Common myeloid progenitor, CD34-positive (primary cell): ENCODE measurements around the gene SLC44A5.

ENCODE experiments used
- CTCF ChIA-PET: fragments of 350-600 bp; sonication (Branson Sonifier 250); formaldehyde crosslinking; loops from one replicate; lab custom pipeline; 2021; ENCODE audit warnings: antibody characterized with exemption; lab: Charles Lee
- POLR2A ChIA-PET: fragments of 350-600 bp; sonication (Branson Sonifier 250); formaldehyde crosslinking; loops from one replicate; lab custom pipeline; 2021; ENCODE audit warnings: antibody characterized with exemption; lab: Charles Lee
- DNase-seq, 3 donors: peaks; one replicate each; pipeline versions ENCODE4 v3.0.0 to v3.0.0-alpha.2; 2013
- H3K27ac ChIP-seq, 2 experiments: 1 replicate in 1 of 2; 2 replicates in 1 of 2; pipeline ENCODE4 v1.7.0; 2013; ENCODE audit warnings: inconsistent platforms in 2 of 2, low read length in 2 of 2, mild to moderate bottlenecking in 2 of 2, low read depth in 1 of 2, moderate library complexity in 1 of 2; ENCODE audit not compliant: severe bottlenecking in 2 of 2, insufficient read depth in 1 of 2, poor library complexity in 1 of 2
- H3K27me3 ChIP-seq, 5 experiments: replicated peaks in 2 of 5; 1 replicate in 3 of 5; 2 replicates in 2 of 5; pipeline versions ENCODE4 v1.6.1 to v1.7.0; 2013; ENCODE audit warnings: low read length in 4 of 5, mild to moderate bottlenecking in 2 of 5, moderate library complexity in 2 of 5, inconsistent platforms in 1 of 5; ENCODE audit not compliant: insufficient read depth in 5 of 5, control insufficient read depth in 4 of 5
- H3K36me3 ChIP-seq, 4 experiments: 1 replicate in 2 of 4; 2 replicates in 2 of 4; pipeline versions ENCODE4 v1.6.1 to v1.7.0; 2013; ENCODE audit warnings: low read length in 3 of 4, control low read depth in 1 of 4, mild to moderate bottlenecking in 1 of 4; ENCODE audit not compliant: control insufficient read depth in 4 of 4, insufficient read depth in 4 of 4
- H3K4me1 ChIP-seq, 4 experiments: 1 replicate in 3 of 4; 2 replicates in 1 of 4; pipeline versions ENCODE4 v1.6.1 to v1.7.1; 2013; ENCODE audit warnings: low read length in 3 of 4, mild to moderate bottlenecking in 3 of 4, control low read depth in 1 of 4, inconsistent platforms in 1 of 4, moderate library complexity in 1 of 4; ENCODE audit not compliant: control insufficient read depth in 4 of 4, insufficient read depth in 4 of 4; ENCODE audit errors: control extremely low read depth in 1 of 4
- H3K4me3 ChIP-seq, 7 experiments: 1 replicate in 4 of 7; 2 replicates in 3 of 7; pipeline versions ENCODE4 v1.5.1 to v1.7.0; 2013; ENCODE audit warnings: mild to moderate bottlenecking in 7 of 7, low read length in 6 of 7, moderate library complexity in 6 of 7, inconsistent platforms in 2 of 7, low read depth in 2 of 7, control low read depth in 1 of 7; ENCODE audit not compliant: insufficient read depth in 4 of 7, control insufficient read depth in 1 of 7; ENCODE audit errors: extremely low read depth in 1 of 7
- H3K9me3 ChIP-seq, 5 experiments: 1 replicate in 4 of 5; 2 replicates in 1 of 5; pipeline versions ENCODE4 v1.6.1 to v1.7.1; 2013; ENCODE audit warnings: low read length in 4 of 5, mild to moderate bottlenecking in 2 of 5, inconsistent platforms in 1 of 5, low read depth in 1 of 5, moderate library complexity in 1 of 5; ENCODE audit not compliant: control insufficient read depth in 4 of 5, insufficient read depth in 2 of 5; ENCODE audit errors: control extremely low read depth in 1 of 5
- WGBS: methylation state at CpG from one replicate; pipeline ENCODE4 v1.1.5; 2013; ENCODE audit not compliant: insufficient coverage; 5-methylcytosine and 5-hydroxymethylcytosine counted together

The SLC44A5 gene

DNA sequence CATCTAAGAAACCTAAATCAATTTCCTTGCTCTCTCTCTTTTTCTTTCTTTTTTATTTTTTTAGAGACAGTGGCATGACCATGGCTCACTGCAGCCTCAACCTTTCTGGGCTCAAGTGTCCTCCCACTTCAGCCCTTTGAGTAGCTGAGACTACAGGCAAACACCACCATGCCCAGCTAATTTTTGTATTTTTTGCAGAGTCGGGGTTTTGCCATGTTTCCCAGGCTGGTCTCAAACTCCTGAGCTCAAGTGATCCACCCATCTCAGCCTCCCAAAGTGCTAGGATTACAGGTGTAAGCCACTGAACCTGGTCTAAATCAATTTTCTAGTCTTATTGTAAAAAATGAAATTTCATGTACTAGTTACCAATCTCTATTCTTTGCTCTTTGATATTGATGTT is 367.8 kb downstream of the SLC44A5 start:
- WGBS: no CpG with 5 or more reads among the region's 1 CpG
- ChIA-PET POLR2A (no interaction called here), CTCF (no interaction called here)
- Histone ChIP-seq H3K4me1 (no peaks in the 10 kb centered on the region), H3K9me3 (no peaks in the 10 kb centered on the region), H3K4me3 (no peak overlapping the region), H3K27me3 (peaks cover 0 to 3% (median 0%) of the 10 kb centered on the region in 5 experiments), H3K27ac (no peak overlapping the region), H3K36me3 (no peaks in the 10 kb centered on the region)
- no peak for DNase-seq

DNA sequence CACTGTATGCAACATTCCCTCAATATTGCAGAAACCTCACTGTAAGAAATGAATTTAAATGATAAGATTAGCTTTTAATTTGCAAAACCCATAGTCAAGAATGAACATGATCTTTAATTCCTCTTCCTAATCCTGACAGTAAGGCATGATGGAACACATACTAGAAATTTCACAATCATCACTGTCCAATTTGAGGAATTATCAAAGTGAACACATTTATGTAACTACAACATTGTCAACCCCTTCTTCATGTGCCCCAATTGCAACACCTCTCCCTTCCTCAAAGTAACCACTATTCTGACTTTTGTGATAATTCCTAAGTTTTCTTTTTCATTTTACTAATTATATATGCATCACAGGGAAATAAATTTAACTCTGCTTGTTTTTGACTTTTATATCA is 373.6 kb downstream of the SLC44A5 start:
- ChIA-PET CTCF (no interaction called here), POLR2A (no interaction called here)
- DNase-seq: no peak
- Histone ChIP-seq H3K4me3 (no peak overlapping the region), H3K9me3 (no peaks in the 10 kb centered on the region), H3K36me3 (no peaks in the 10 kb centered on the region), H3K4me1 (no peaks in the 10 kb centered on the region), H3K27me3 (peaks cover 0 to 2% (median 0%) of the 10 kb centered on the region in 5 experiments), H3K27ac (no peak overlapping the region)

DNA sequence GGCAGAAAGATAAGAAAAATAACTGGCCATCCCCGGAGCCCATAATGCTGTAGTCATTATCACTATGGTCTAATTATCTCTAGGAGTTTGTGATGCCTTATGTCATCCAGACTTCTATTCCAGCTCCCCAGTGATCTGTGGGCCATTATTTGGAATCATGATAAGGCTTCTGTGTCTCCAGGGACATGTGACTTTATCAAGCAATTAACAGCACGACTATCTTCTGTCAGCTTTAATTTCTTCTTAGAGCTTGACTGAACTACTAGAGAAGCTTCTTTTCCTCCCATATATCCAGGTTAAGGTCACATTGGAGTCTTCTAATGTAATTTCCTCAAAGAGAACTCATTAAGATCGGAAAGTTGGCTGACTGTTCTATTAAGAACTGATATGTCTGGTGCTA is 376.4 kb downstream of the SLC44A5 start:
- H3K4me1 ChIP-seq: no peaks in the 10 kb centered on the region
- no peak overlapping the region for H3K4me3 ChIP-seq
- ChIA-PET CTCF (interaction anchor here (0.6 kb wide), 1 partner anchor 116 kb away, joined by 4 read pairs; no protein-coding TSS in a partner anchor), POLR2A (no interaction called here)
- no peak overlapping the region for H3K27ac ChIP-seq
- no peaks in the 10 kb centered on the region for H3K27me3 ChIP-seq
- H3K9me3 ChIP-seq: no peaks in the 10 kb centered on the region
- no peaks in the 10 kb centered on the region for H3K36me3 ChIP-seq
- 83% methylated on average over 1 of the region's 3 CpGs for WGBS
- no peak for DNase-seq

DNA sequence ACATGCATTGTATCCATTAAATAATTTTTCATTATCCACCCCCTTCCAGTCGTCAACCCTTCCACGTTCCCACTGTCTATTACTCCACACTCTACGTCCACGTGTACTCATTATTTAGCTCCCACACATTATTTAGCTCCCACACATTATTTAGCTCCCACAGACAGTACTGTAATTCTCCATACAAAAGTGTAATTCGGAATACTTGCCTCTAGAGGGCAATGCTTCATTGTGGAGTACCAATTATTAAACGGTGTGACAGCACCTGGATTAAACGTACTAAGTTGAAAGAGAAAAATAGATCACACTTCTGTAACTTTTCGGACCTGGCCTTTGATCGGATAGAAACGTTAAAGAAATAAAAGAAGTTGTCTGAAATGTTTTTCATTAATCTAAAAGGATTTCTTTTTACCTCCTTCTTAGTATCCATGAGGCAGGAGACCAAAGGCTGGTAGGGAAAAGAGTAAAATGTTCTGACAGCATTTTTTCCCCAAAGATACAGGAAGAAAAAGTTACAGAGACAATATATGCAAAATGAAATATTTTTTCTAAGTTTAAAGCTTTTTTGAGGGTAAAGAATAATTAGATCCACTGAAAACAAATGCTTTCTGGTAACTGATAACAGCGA is 377.5 kb downstream of the SLC44A5 start:
- Histone ChIP-seq H3K27me3 (peaks cover 0 to 2% (median 0%) of the 10 kb centered on the region in 5 experiments), H3K4me3 (no peak overlapping the region), H3K4me1 (no peaks in the 10 kb centered on the region), H3K27ac (no peak overlapping the region), H3K9me3 (no peaks in the 10 kb centered on the region), H3K36me3 (no peaks in the 10 kb centered on the region)
- 10% methylated on average over 6 of the region's 11 CpGs for WGBS
- ChIA-PET CTCF (interaction anchor here (0.6 to 1.9 kb wide), 7 partner anchors 10 to 433 kb away, joined by 3 to 8 read pairs (median 3); no protein-coding TSS in a partner anchor), POLR2A (no interaction called here)
- DNase-seq: peak; percentile 16 to 41 (median 39)

DNA sequence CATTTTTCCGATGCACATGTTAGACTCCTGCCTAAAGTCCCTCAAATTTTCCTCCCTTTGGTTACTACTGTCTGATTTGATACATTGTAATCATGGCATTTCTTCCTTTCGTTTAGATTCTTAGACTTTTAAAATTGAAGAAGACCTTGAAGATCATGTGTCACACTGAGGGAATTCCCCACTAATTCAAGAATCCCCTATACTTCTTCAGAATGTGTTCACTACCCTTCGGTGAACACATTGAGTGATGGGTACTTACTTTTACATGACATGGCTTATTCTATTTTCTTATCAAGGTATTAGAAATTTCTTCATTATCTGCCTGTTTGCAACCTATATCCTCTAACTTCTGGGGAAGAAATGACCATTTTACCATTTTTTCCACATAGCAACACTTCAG is 390.8 kb downstream of the SLC44A5 start:
- no peak for DNase-seq
- no peaks in the 10 kb centered on the region for H3K4me1 ChIP-seq
- 100% methylated on average over 1 of the region's 3 CpGs for WGBS
- no peak overlapping the region for H3K4me3 ChIP-seq
- CTCF ChIA-PET: no interaction called here
- no peaks in the 10 kb centered on the region for H3K9me3 ChIP-seq
- no peaks in the 10 kb centered on the region for H3K36me3 ChIP-seq
- peaks cover 0 to 2% (median 0%) of the 10 kb centered on the region in 5 experiments for H3K27me3 ChIP-seq
- POLR2A ChIA-PET: no interaction called here
- no peak overlapping the region for H3K27ac ChIP-seq

DNA sequence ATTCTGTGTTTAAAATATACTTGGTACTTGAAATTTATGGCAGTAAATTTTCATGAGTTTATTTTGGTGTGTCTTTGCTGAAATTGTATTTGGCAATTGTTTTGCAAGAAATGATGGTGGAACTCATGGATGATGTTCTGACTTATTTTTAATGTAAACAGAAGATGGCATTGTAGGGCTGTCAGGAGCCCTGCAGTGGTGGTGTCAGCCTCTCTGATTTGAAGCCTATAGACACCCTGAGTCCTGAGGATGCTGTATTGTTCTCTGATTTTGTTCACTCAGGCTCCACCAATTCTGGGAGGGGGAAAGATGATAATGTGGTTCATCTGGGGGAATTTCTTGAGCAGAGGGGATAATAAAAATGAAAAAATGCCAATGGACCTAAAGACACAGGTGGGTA is 396.9 kb downstream of the SLC44A5 start:
- Histone ChIP-seq H3K4me3 (no peak overlapping the region), H3K4me1 (no peaks in the 10 kb centered on the region), H3K27ac (no peak overlapping the region), H3K9me3 (no peaks in the 10 kb centered on the region), H3K27me3 (peaks cover 0 to 2% (median 0%) of the 10 kb centered on the region in 5 experiments), H3K36me3 (no peaks in the 10 kb centered on the region)
- DNase-seq: no peak
- POLR2A ChIA-PET: no interaction called here
- CTCF ChIA-PET: no interaction called here

DNA sequence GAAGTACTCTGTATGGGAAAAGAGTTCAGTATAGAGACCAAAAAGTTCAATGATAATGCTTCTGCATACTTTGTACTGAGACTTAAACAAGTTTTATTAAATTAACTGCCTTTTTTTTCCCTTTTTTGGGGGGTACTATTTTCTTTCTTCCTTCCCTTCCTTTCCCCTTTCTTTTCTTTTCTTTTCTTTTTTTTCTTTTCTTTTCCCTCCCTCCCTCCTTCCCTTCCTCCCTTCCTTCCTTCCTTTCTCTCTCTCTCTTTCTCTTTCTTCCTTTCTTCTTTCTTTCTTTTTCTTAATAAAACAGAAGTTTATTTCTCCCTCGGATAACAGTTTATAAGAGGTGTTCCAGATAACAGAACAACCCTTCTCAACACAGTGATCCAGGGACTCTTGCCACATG is 399.3 kb downstream of the SLC44A5 start:
- WGBS: no CpG with 5 or more reads among the region's 1 CpG
- Histone ChIP-seq H3K27me3 (no peaks in the 10 kb centered on the region), H3K4me3 (no peak overlapping the region), H3K4me1 (no peaks in the 10 kb centered on the region), H3K9me3 (no peaks in the 10 kb centered on the region), H3K27ac (no peak overlapping the region), H3K36me3 (no peaks in the 10 kb centered on the region)
- CTCF ChIA-PET: no interaction called here
- POLR2A ChIA-PET: no interaction called here
- DNase-seq: no peak
